GM18511 (cell line): ENCODE results near the gene IL10RA.

Experiments
- ATAC-seq: cut with Tn5 transposase; IDR thresholded peaks from one replicate; pipeline ENCODE4 v1.9.1; 2021; ENCODE audit warnings: mild to moderate bottlenecking, moderate library complexity; ENCODE audit not compliant: unreplicated experiment

The IL10RA gene

GRCh38 chr11:118005224-118006152 is 19.3 kb downstream of the IL10RA start:
- ATAC-seq, result no peak

- ATAC-seq, result no peak
These were observed 19.9 kb downstream of the IL10RA start for GRCh38 chr11:118006153-118006534.

GRCh38 chr11:118007040-118007439 is 20.8 kb downstream of the IL10RA start:
- ATAC-seq, result no peak

- peak; percentile 36 for ATAC-seq
These were observed 21.5 kb downstream of the IL10RA start for GRCh38 chr11:118007563-118008270.

- ATAC-seq, result no peak
These were observed 22.2 kb downstream of the IL10RA start for GRCh38 chr11:118008271-118008911.

- no peak for ATAC-seq
These were observed 23.9 kb downstream of the IL10RA start for GRCh38 chr11:118009864-118010737.

GRCh38 chr11:118010738-118011461 is 24.7 kb downstream of the IL10RA start:
- ATAC-seq, result peak; percentile 89

GRCh38 chr11:118012083-118012669 is 26.0 kb downstream of the IL10RA start:
- no peak for ATAC-seq

- no peak for ATAC-seq
These were observed 27.8 kb downstream of the IL10RA start for GRCh38 chr11:118014022-118014421.

GRCh38 chr11:118015385-118015841 is 29.2 kb downstream of the IL10RA start:
- ATAC-seq, result no peak

GRCh38 chr11:118016104-118016503 is 29.9 kb downstream of the IL10RA start:
- no peak for ATAC-seq

- ATAC-seq, result no peak
These were observed 30.9 kb downstream of the IL10RA start for GRCh38 chr11:118017111-118017510.

GRCh38 chr11:118017631-118018315 is 31.6 kb downstream of the IL10RA start:
- no peak for ATAC-seq

- ATAC-seq, result no peak
These were observed 32.2 kb downstream of the IL10RA start for GRCh38 chr11:118018401-118018800.

GRCh38 chr11:118021146-118021545 is 35.0 kb downstream of the IL10RA start:
- no peak for ATAC-seq

- ATAC-seq, result no peak
These were observed 41.5 kb downstream of the IL10RA start for GRCh38 chr11:118027694-118028093.

- ATAC-seq, result no peak
These were observed 42.4 kb downstream of the IL10RA start for GRCh38 chr11:118028626-118029025.

- ATAC-seq, result no peak
These were observed 47.2 kb downstream of the IL10RA start for GRCh38 chr11:118033443-118033842.

GRCh38 chr11:118042141-118042540 is 55.9 kb downstream of the IL10RA start:
- no peak for ATAC-seq
